Measurements from ENCODE around the gene MAOA. TPM values are rescaled to one million over a fixed set of nuclear protein-coding genes. Genes with fewer than 3 reads are reported as not detected.
"Not testable (repeated sequence)": the region's sequence is repeated elsewhere in the genome, so short reads cannot be mapped to it uniquely, and the experiment has no call there.

The MAOA gene
- total and polyA plus RNA-seq, 2 experiments from 2014 or later = 54.0 to 110 TPM

DNA sequence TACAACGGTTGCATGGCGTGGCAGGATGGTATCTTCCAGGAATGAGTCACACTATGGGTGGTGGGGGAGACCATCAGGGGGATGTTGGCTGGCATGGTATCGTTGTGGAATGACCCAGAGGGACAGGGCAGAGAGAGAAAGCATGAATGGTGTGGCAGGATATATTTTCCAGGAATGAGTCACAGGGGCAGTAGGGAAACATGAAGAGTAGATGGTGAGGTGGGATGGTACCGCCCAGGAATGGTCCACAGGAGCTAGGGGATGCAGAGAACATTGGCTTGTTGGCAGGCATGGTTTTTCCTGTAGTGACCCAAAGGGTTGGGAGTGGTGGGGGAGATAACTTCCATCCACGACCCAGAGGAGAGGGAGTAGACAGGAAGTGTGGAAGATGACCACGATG is 62.4 kb downstream of the MAOA start:
- H3K27ac ChIP-seq = no peak overlapping the region
- no peaks in the 10 kb centered on the region for H4K20me1 ChIP-seq (ENCODE audit: insufficient read depth, poor library complexity, severe bottlenecking)
- H3K27me3 ChIP-seq = no peaks in the 10 kb centered on the region
- H3K9me2 ChIP-seq (replicated peaks; ENCODE audit: insufficient read depth) = no peaks in the 10 kb centered on the region
- no peaks in the 10 kb centered on the region for H3K4me1 ChIP-seq (ENCODE audit: insufficient read depth)
- no peaks in the 10 kb centered on the region for H3K36me3 ChIP-seq (replicated peaks; ENCODE audit: insufficient read depth, low read depth)
- DNase-seq (ENCODE audit: low spot score) = no peak
- H2AFZ ChIP-seq = no peak overlapping the region
- no peaks in the 10 kb centered on the region for H3K9me3 ChIP-seq (ENCODE audit: low read depth)
- no peak for TF ChIP-seq EZH2phosphoT487 (IDR thresholded peaks at IDR 0.05; ENCODE audit: low read depth, severe bottlenecking, unreplicated experiment)
- TF ChIP-seq EZH2 (IDR thresholded peaks at IDR 0.05; ENCODE audit: borderline replicate concordance) = no peak
- no peak for TF ChIP-seq CTCF (IDR thresholded peaks at IDR 0.05; ENCODE audit: poor library complexity)
- no peaks in the 10 kb centered on the region for H3K79me2 ChIP-seq
- 84% methylated on average over 6 of the region's 6 CpGs for WGBS (ENCODE audit: low lambda C conversion rate, missing lambda C conversion rate)
- no peak overlapping the region for H3K4me3 ChIP-seq
- no peak overlapping the region for H3K4me2 ChIP-seq

DNA sequence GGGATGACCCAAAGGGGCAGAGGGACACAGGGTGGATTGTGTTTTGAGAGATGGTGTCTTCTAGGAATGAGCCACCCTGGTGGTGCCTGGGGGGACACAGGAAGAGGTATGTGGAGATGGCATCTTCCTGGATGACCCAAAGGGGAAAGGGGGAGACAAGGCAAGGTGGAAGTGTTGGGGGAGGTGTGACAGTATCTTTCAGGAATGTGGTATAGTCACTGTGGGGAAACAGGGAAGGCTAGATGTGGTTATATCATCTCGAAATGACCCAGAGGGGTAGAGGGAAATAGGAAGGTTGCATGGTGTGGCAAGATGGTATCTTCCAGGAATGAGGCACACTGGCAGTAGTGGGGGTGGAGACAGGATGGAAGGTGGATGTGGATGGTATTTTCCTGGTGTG is 62.9 kb downstream of the MAOA start:
- H2AFZ ChIP-seq = no peak overlapping the region
- WGBS (ENCODE audit: low lambda C conversion rate, missing lambda C conversion rate) = 80% methylated on average over 1 of the region's 1 CpG

DNA sequence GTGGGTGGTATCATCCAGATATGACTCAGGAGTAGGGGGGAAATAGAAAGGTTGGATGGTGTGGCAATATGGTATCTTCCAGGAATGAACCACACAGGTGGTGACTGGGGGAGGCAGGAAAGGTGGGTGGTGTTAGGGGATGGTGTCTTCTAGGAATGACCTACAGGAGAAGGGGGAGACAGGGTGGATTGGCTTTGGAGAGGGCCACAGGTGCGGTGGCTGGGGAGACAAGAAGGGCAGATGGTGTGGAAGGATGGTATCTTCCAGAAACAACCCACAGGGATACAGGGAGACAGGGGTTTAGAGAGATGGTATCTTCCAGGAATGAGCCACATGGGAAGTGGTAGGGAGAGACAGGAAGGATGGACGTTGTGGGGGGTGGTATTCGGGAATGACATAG is 64.0 kb downstream of the MAOA start:
- Histone ChIP-seq H3K9me2 (replicated peaks; ENCODE audit: insufficient read depth) (no peaks in the 10 kb centered on the region), H3K27me3 (no peaks in the 10 kb centered on the region), H3K4me3 (no peak overlapping the region), H3K9me3 (ENCODE audit: low read depth) (no peaks in the 10 kb centered on the region), H4K20me1 (ENCODE audit: insufficient read depth, poor library complexity, severe bottlenecking) (no peaks in the 10 kb centered on the region), H3K79me2 (no peaks in the 10 kb centered on the region), H2AFZ (no peak overlapping the region), H3K36me3 (replicated peaks; ENCODE audit: insufficient read depth, low read depth) (no peaks in the 10 kb centered on the region), H3K4me1 (ENCODE audit: insufficient read depth) (no peaks in the 10 kb centered on the region), H3K4me2 (no peak overlapping the region), H3K27ac (no peak overlapping the region)
- DNase-seq (ENCODE audit: low spot score) = no peak
- 76% methylated on average over 3 of the region's 3 CpGs for WGBS (ENCODE audit: low lambda C conversion rate, missing lambda C conversion rate)
- TF ChIP-seq EZH2 (IDR thresholded peaks at IDR 0.05; ENCODE audit: borderline replicate concordance) (no peak), EZH2phosphoT487 (IDR thresholded peaks at IDR 0.05; ENCODE audit: low read depth, severe bottlenecking, unreplicated experiment) (no peak), CTCF (IDR thresholded peaks at IDR 0.05; ENCODE audit: poor library complexity) (no peak)

More for the DNA sequence above, 62.9 kb downstream of the MAOA start:
- Histone ChIP-seq H3K4me3 (no peak overlapping the region), H3K36me3 (replicated peaks; ENCODE audit: insufficient read depth, low read depth) (no peaks in the 10 kb centered on the region), H3K4me2 (no peak overlapping the region), H3K27ac (no peak overlapping the region), H4K20me1 (ENCODE audit: insufficient read depth, poor library complexity, severe bottlenecking) (no peaks in the 10 kb centered on the region), H3K9me3 (ENCODE audit: low read depth) (no peaks in the 10 kb centered on the region), H3K79me2 (no peaks in the 10 kb centered on the region), H3K9me2 (replicated peaks; ENCODE audit: insufficient read depth) (no peaks in the 10 kb centered on the region), H3K4me1 (ENCODE audit: insufficient read depth) (no peaks in the 10 kb centered on the region), H3K27me3 (no peaks in the 10 kb centered on the region)
- no peak for TF ChIP-seq EZH2phosphoT487 (IDR thresholded peaks at IDR 0.05; ENCODE audit: low read depth, severe bottlenecking, unreplicated experiment)
- TF ChIP-seq CTCF (IDR thresholded peaks at IDR 0.05; ENCODE audit: poor library complexity) = no peak
- no peak for TF ChIP-seq EZH2 (IDR thresholded peaks at IDR 0.05; ENCODE audit: borderline replicate concordance)
- no peak for DNase-seq (ENCODE audit: low spot score)

- Histone ChIP-seq H3K4me1 (ENCODE audit: insufficient read depth) (no peaks in the 10 kb centered on the region), H4K20me1 (ENCODE audit: insufficient read depth, poor library complexity, severe bottlenecking) (no peaks in the 10 kb centered on the region), H3K36me3 (replicated peaks; ENCODE audit: insufficient read depth, low read depth) (no peaks in the 10 kb centered on the region), H3K79me2 (no peaks in the 10 kb centered on the region), H3K27me3 (no peaks in the 10 kb centered on the region), H3K4me3 (no peak overlapping the region), H3K4me2 (no peak overlapping the region), H3K9me3 (ENCODE audit: low read depth) (no peaks in the 10 kb centered on the region), H3K9me2 (replicated peaks; ENCODE audit: insufficient read depth) (no peaks in the 10 kb centered on the region), H3K27ac (no peak overlapping the region), H2AFZ (no peak overlapping the region)
- WGBS (ENCODE audit: low lambda C conversion rate, missing lambda C conversion rate) = 80% methylated on average over 1 of the region's 1 CpG
- no peak for DNase-seq (ENCODE audit: low spot score)
- TF ChIP-seq EZH2 (IDR thresholded peaks at IDR 0.05; ENCODE audit: borderline replicate concordance) = no peak
Observed at GRCh38 chrX:43720961-43721360, 64.9 kb downstream of the MAOA start.

DNA sequence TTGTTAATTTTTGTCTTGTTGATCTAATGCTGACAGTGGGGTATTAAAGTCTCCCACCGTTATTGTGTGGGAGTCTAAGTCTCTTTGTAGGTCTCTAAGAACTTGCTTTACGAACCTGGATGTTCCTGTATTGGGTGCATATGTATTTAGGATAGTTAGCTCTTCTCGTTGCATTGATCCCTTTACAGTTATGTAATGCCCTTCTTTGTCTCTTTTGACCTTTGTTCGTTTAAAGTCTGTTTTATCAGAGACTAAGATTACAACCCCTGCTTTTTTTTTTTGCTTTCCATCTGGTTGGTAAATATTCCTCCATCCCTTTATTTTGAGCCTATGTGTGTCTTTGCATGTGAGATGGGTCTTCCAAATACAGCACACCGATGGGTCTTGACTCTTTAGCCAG is 69.1 kb downstream of the MAOA start:
- H3K4me2 ChIP-seq; H3K9me2 ChIP-seq (replicated peaks; ENCODE audit: insufficient read depth); H3K4me1 ChIP-seq (ENCODE audit: insufficient read depth); DNase-seq (ENCODE audit: low spot score); H3K36me3 ChIP-seq (replicated peaks; ENCODE audit: insufficient read depth, low read depth); H3K27me3 ChIP-seq; H3K9me3 ChIP-seq (ENCODE audit: low read depth); H3K4me3 ChIP-seq; H4K20me1 ChIP-seq (ENCODE audit: insufficient read depth, poor library complexity, severe bottlenecking); H3K27ac ChIP-seq; H3K79me2 ChIP-seq; H2AFZ ChIP-seq: not testable (repeated sequence)
- 66% methylated on average over 5 of the region's 5 CpGs for WGBS (ENCODE audit: low lambda C conversion rate, missing lambda C conversion rate)

DNA sequence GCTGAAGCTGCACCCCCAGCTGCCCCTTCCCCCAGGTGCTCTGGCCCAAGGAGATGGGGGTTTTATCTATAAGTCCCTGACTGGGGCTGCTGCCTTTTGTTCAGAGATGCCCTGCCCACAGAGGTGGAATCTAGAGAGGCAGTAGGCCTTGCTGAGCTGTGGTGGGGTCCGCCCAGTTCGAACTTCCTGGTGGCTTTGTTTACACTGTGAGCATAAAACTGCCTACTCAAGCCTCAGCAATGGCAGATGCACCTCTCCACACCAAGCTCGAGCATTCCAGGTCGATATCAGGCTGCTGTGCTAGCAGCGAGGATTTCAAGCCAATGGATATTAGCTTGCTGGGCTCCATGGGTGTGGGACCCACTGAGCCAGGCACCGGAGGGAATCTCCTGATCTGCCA is 71.2 kb downstream of the MAOA start:
- not testable (repeated sequence) for H3K79me2 ChIP-seq

More for the DNA sequence above, 71.2 kb downstream of the MAOA start:
- H3K27me3 ChIP-seq; H3K4me1 ChIP-seq (ENCODE audit: insufficient read depth); H4K20me1 ChIP-seq (ENCODE audit: insufficient read depth, poor library complexity, severe bottlenecking); H3K9me2 ChIP-seq (replicated peaks; ENCODE audit: insufficient read depth); H3K27ac ChIP-seq; H3K9me3 ChIP-seq (ENCODE audit: low read depth); H3K36me3 ChIP-seq (replicated peaks; ENCODE audit: insufficient read depth, low read depth); H3K4me2 ChIP-seq; H2AFZ ChIP-seq; H3K4me3 ChIP-seq; DNase-seq (ENCODE audit: low spot score): not testable (repeated sequence)
- WGBS (ENCODE audit: low lambda C conversion rate, missing lambda C conversion rate) = 80% methylated on average over 6 of the region's 6 CpGs
